Ovary (tissue), 9 donors: Measurements from ENCODE around the gene STMN3. TPM values are rescaled to one million over a fixed set of nuclear protein-coding genes. Genes with fewer than 3 reads are reported as not detected.

Source experiments
- DNase-seq, 5 donors: peaks; one replicate each; pipeline ENCODE4 v3.0.0-alpha.2; 2019 to 2020
- H3K27ac ChIP-seq, 2 donors: fragments of 200-600 bp; one replicate each; pipeline versions ENCODE4 v1.5.1 to v1.8.0; 2019 to 2022
- H3K27me3 ChIP-seq: fragments of 200-600 bp; one replicate; pipeline ENCODE4 v1.8.0; 2022
- H3K36me3 ChIP-seq: fragments of 200-600 bp; sonication (generic); one replicate; pipeline ENCODE4 v1.5.1; 2019
- H3K4me1 ChIP-seq: one replicate; pipeline ENCODE4 v1.8.1; 2013; ENCODE audit warnings: mild to moderate bottlenecking, moderate library complexity; ENCODE audit not compliant: insufficient read depth
- H3K4me3 ChIP-seq: fragments of 200-600 bp; sonication (generic); one replicate; pipeline ENCODE4 v1.5.1; 2017
- H3K9me3 ChIP-seq, 2 donors: fragments of 200-600 bp in 1 of 2; sonication (generic) in 1 of 2; one replicate each; pipeline versions ENCODE4 v1.5.1 to v1.8.1; 2013 to 2019; ENCODE audit warnings: mild to moderate bottlenecking in 1 of 2, moderate library complexity in 1 of 2
- CTCF ChIP-seq, 3 donors: fragments of 450-650 bp in 2 of 3; fragments of 200-600 bp in 1 of 3; IDR thresholded peaks; one replicate each; pipeline versions ENCODE4 v1.5.1 to v1.8.0; 2016 to 2022; ENCODE audit warnings: antibody characterized with exemption in 3 of 3, mild to moderate bottlenecking in 1 of 3
- EP300 ChIP-seq: sonication (generic); formaldehyde crosslinking; IDR thresholded peaks from one replicate; pipeline ENCODE4 v1.6.1; 2017; ENCODE audit warnings: antibody characterized with exemption
- POLR2A ChIP-seq: fragments of 450-650 bp; IDR thresholded peaks from one replicate; pipeline ENCODE4 v1.6.1; 2017; ENCODE audit warnings: antibody characterized with exemption, mild to moderate bottlenecking, moderate library complexity
- WGBS, 3 donors: extraction: QIAGEN DNeasy Blood & Tissue Kit in 1 of 3; methylation state at CpG; one replicate each; pipeline versions ENCODE4 v1.1.5 to v1.1.7; 2013 to 2017; 5-methylcytosine and 5-hydroxymethylcytosine counted together
- intact Hi-C, 4 donors: fragments of 100-400 bp; cut with DNase I; formaldehyde crosslinking; loops; one replicate each; pipeline versions ENCODE4 v1.11.0 to v1.15.1; 2022 to 2023
- polyA plus RNA-seq, 2 donors: library from polyadenylated mRNA; stranded (reverse); fragments of 200-250 nt in 1 of 2; fragments of 350-450 nt in 1 of 2; fragmentation: Illumina TruSeq in 1 of 2; extraction: RNeasy Lipid Tissue Mini Kit (QIAGEN cat#74804) in 1 of 2; gene quantifications; one replicate each; pipeline ENCODE4 v1.2.3, GENCODE V29; 2013 to 2014
- total RNA-seq, 7 donors: library from RNA; depleted of rRNA in 2 of 7; stranded (reverse); fragments of >200 nt in 2 of 7; fragmentation: NEBNext Ultra II Directional in 3 of 7; extraction: Animal tissue kit (Norgen Biotek cat#: 25700) in 3 of 7; gene quantifications; one replicate each; pipeline versions ENCODE4 v1.1.0 to v1.2.4, GENCODE V29; 2016 to 2023
- donor health status: DM: no; HTN: no; CAD: no; lungs with moderate emphysema.
- donor health status: DM: no; HTN: no; CAD: no.
- donor health status: Bipolar disorder and iron deficiency.
- donor health status: DM: yes; HTN: yes; CAD: no.
- donor health status: DM: no; HTN: no; CAD: no.
- donor health status: DM: yes; HTN: yes; CAD: no.

Gene STMN3
- total and polyA plus RNA-seq, 9 donors = 7.4 to 91.1 (median 58.7) TPM

DNA sequence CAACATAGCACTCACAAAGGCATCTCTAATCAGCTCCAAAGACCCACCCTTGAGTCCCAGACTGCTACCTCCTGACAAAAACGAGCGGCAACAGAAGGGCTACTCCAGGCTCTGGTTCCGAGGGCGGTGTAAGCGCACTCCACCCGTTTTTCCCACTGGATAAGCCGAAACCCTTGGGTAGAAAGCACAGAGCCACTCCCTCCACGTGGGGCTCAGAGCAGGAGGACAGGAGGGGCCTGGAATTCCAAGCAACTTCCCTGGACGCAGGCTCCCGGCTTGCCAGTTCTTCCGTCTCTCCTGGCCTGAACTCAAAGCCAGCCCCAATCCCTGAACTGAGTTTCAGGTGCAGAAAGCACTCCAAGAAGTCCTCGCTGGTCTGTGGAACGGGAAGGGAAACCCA lies 33.7 kb downstream of the STMN3 start:
- intact Hi-C loops = loop anchor here in 1 of 4 donors (5.0 kb wide), 1 partner anchor 342 kb away; no protein-coding TSS in a partner anchor
- no peaks in the 10 kb centered on the region for H3K4me1 ChIP-seq
- TF ChIP-seq POLR2A (no peak), CTCF (IDR thresholded peaks at IDR 0.05) (no peak)
- H3K36me3 ChIP-seq = no peaks in the 10 kb centered on the region
- no peak for DNase-seq
- H3K4me3 ChIP-seq = no peak overlapping the region
- no peaks in the 10 kb centered on the region for H3K27me3 ChIP-seq
- 72 to 75% (median 75%) methylated on average over 13 of the region's 13 CpGs for WGBS, 3 donors
- no peaks in the 10 kb centered on the region for H3K9me3 ChIP-seq
- no peak overlapping the region for H3K27ac ChIP-seq

DNA sequence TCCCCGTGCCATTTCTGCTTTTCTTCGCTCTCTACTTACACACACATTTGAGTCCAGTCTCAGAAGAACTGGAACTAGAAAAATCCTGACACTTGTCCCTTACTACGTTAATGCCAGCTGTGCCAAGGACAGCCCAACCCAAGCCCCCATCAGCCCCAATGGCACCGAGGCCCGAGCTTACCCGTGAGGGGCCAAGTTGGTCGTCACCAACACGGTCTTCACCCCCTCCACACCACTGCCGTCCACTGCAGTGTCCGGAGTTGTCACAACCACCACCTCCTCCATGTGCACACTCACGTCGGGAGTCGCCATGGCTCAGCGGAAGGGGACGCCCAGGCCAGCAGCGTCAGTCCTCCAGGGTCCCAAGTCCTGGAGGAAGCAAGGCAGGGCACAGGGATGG lies 34.1 kb downstream of the STMN3 start:
- Histone ChIP-seq H3K4me1 (no peaks in the 10 kb centered on the region), H3K9me3 (no peaks in the 10 kb centered on the region), H3K36me3 (no peaks in the 10 kb centered on the region), H3K4me3 (no peak overlapping the region), H3K27ac (no peak overlapping the region), H3K27me3 (no peaks in the 10 kb centered on the region)
- intact Hi-C loops = loop anchor here in 1 of 4 donors (5.0 kb wide), 1 partner anchor 342 kb away; no protein-coding TSS in a partner anchor
- WGBS, 3 donors = 88 to 91% (median 89%) methylated on average over 16 of the region's 16 CpGs
- no peak for DNase-seq
- TF ChIP-seq CTCF (IDR thresholded peaks at IDR 0.05) (no peak), EP300 (no peak), POLR2A (no peak)

GRCh38 chr20:63618291-63618980 lies 34.8 kb downstream of the STMN3 start:
- Histone ChIP-seq H3K9me3 (no peaks in the 10 kb centered on the region), H3K4me1 (no peaks in the 10 kb centered on the region), H3K27me3 (no peaks in the 10 kb centered on the region), H3K36me3 (no peaks in the 10 kb centered on the region), H3K27ac (no peak overlapping the region), H3K4me3 (no peak overlapping the region)
- 82 to 87% (median 82%) methylated on average over 11 of the region's 11 CpGs for WGBS, 3 donors
- DNase-seq = no peak
- intact Hi-C loops = loop anchor here in 1 of 4 donors (5.0 kb wide), 1 partner anchor 341 kb away; no protein-coding TSS in a partner anchor
- TF ChIP-seq EP300 (no peak), CTCF (IDR thresholded peaks at IDR 0.05) (no peak), POLR2A (no peak)

- Histone ChIP-seq H3K4me3 (no peak overlapping the region), H3K27me3 (no peaks in the 10 kb centered on the region), H3K4me1 (no peaks in the 10 kb centered on the region), H3K36me3 (no peaks in the 10 kb centered on the region), H3K27ac (no peak overlapping the region), H3K9me3 (no peaks in the 10 kb centered on the region)
- DNase-seq = no peak
- WGBS, 3 donors = 82 to 95% (median 94%) methylated on average over 8 of the region's 8 CpGs
- TF ChIP-seq CTCF (IDR thresholded peaks at IDR 0.05) = no peak
- TF ChIP-seq POLR2A = no peak
- TF ChIP-seq EP300 = no peak
- intact Hi-C loops = loop anchor here in 1 of 4 donors (5.0 kb wide), 1 partner anchor 341 kb away; no protein-coding TSS in a partner anchor
Measured at GRCh38 chr20:63617876-63618265, 35.4 kb downstream of the STMN3 start.
